ENCODE measurements around the gene BCL7A.

GRCh38 chr12:122058549-122059149, 37.0 kb downstream of the BCL7A start:
- TF ChIP-seq CTCF (IDR thresholded peaks at IDR 0.05), result no peak
- TF ChIP-seq POLR2A (IDR thresholded peaks at IDR 0.05), result no peak
- TF ChIP-seq POLR2AphosphoS5 (IDR thresholded peaks at IDR 0.05; ENCODE audit: insufficient read depth in 1 of 2, low read depth in 1 of 2), result no peak
